Vagina (tissue), 2 donors: ENCODE measurements around the gene CD52. TPM values are rescaled to one million over a fixed set of nuclear protein-coding genes. Genes with fewer than 3 reads are reported as not detected.
A peak's percentile ranks its signal among the peaks of the same experiment; 100 is the strongest.

Experiments
- DNase-seq, 2 donors: peaks; one replicate each; pipeline ENCODE4 v3.0.0-alpha.2; 2017; ENCODE audit errors: extremely low spot score in 2 of 2
- H3K27ac ChIP-seq: fragments of 200-600 bp; sonication (generic); one replicate; pipeline ENCODE4 v1.5.1; 2019
- H3K27me3 ChIP-seq: fragments of 200-600 bp; sonication (generic); one replicate; pipeline ENCODE4 v1.5.1; 2019
- H3K36me3 ChIP-seq, 2 donors: fragments of 200-600 bp; sonication (generic); one replicate each; pipeline ENCODE4 v1.5.1; 2017 to 2019
- H3K4me1 ChIP-seq: fragments of 200-600 bp; sonication (generic); one replicate; pipeline ENCODE4 v1.5.1; 2019
- H3K4me3 ChIP-seq, 2 donors: fragments of 200-600 bp; sonication (generic); 1 replicate in 1 of 2; 2 replicates in 1 of 2; pipeline ENCODE4 v1.5.1; 2016 to 2019
- H3K9me3 ChIP-seq: fragments of 200-600 bp; sonication (generic); one replicate; pipeline ENCODE4 v1.5.1; 2019
- CTCF ChIP-seq, 3 experiments: fragments of 450-650 bp in 2 of 3; fragments of 200-600 bp in 1 of 3; sonication (generic) in 1 of 3; IDR thresholded peaks; one replicate each; pipeline ENCODE4 v1.5.1; 2017 to 2019; ENCODE audit warnings: antibody characterized with exemption in 3 of 3, mild to moderate bottlenecking in 2 of 3, moderate library complexity in 2 of 3
- POLR2A ChIP-seq, 2 donors: fragments of 450-650 bp; IDR thresholded peaks; one replicate each; pipeline ENCODE4 v1.6.1; 2017; ENCODE audit warnings: antibody characterized with exemption in 2 of 2, mild to moderate bottlenecking in 2 of 2, moderate library complexity in 2 of 2
- POLR2AphosphoS5 ChIP-seq, 2 donors: sonication (generic); formaldehyde crosslinking; IDR thresholded peaks; one replicate each; pipeline ENCODE4 v1.9.0; 2017; ENCODE audit warnings: antibody characterized with exemption in 2 of 2, mild to moderate bottlenecking in 2 of 2, low read depth in 1 of 2; ENCODE audit not compliant: insufficient read depth in 1 of 2
- intact Hi-C: fragments of 100-400 bp; cut with DNase I; formaldehyde crosslinking; loops from one replicate; pipeline ENCODE4 v1.15.1; 2023
- total RNA-seq: library from RNA; depleted of rRNA; stranded (reverse); fragments of >200 nt; gene quantifications from one replicate; pipeline ENCODE4 v1.2.3, GENCODE V29; 2016

CD52 gene
- total RNA-seq, 1 donor from 2014 or later, result 8.1 TPM

DNA sequence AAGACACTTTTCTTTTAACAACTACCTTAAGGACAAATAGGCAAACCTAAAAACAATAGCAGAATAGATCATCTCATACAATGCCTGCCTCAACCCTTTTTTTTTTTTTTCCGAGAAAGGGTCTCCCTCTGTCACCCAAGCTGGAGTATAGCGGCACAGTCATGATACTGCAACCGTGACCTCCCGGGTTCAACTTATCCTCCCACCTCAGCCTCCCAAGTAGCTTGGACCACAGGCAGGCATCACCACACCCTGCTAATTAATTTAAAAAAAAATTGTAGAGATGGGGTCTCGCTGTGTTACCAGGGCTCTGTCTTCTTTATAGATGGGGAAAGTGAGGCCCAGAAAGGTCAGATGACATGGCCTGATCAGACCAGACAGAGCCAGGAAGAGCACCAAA is 29.9 kb upstream of the CD52 start:
- Histone ChIP-seq H3K36me3 (no peaks in the 10 kb centered on the region), H3K27ac (peak overlapping the region; percentile 33), H3K4me3 (no peak overlapping the region), H3K27me3 (no peaks in the 10 kb centered on the region), H3K9me3 (no peaks in the 10 kb centered on the region), H3K4me1 (peaks cover 77% of the 10 kb centered on the region)
- TF ChIP-seq POLR2A (IDR thresholded peaks at IDR 0.05) (no peak), POLR2AphosphoS5 (IDR thresholded peaks at IDR 0.05; ENCODE audit: insufficient read depth in 1 of 2, low read depth in 1 of 2) (no peak), CTCF (IDR thresholded peaks at IDR 0.05) (no peak)
- intact Hi-C loops, result loop anchor here (5.0 kb wide), 1 partner anchor 34 kb away; no protein-coding TSS in a partner anchor
- no peak for DNase-seq

- Histone ChIP-seq H3K36me3 (no peaks in the 10 kb centered on the region), H3K4me1 (peaks cover 72% of the 10 kb centered on the region), H3K4me3 (no peak overlapping the region), H3K9me3 (no peaks in the 10 kb centered on the region), H3K27me3 (no peaks in the 10 kb centered on the region), H3K27ac (peak overlapping the region; percentile 33)
- intact Hi-C loops, result loop anchor here (5.0 kb wide), 1 partner anchor 34 kb away; no protein-coding TSS in a partner anchor
- DNase-seq, result no peak
- no peak for TF ChIP-seq POLR2AphosphoS5 (IDR thresholded peaks at IDR 0.05; ENCODE audit: insufficient read depth in 1 of 2, low read depth in 1 of 2)
- TF ChIP-seq CTCF (IDR thresholded peaks at IDR 0.05), result no peak
- TF ChIP-seq POLR2A (IDR thresholded peaks at IDR 0.05), result no peak
Observed at GRCh38 chr1:26288311-26288941, 29.3 kb upstream of the CD52 start.

- DNase-seq, result no peak
- no peak for TF ChIP-seq POLR2AphosphoS5 (IDR thresholded peaks at IDR 0.05; ENCODE audit: insufficient read depth in 1 of 2, low read depth in 1 of 2)
- TF ChIP-seq POLR2A (IDR thresholded peaks at IDR 0.05), result no peak
- TF ChIP-seq CTCF (IDR thresholded peaks at IDR 0.05), result no peak
- intact Hi-C loops, result loop anchor here (5.0 kb wide), 1 partner anchor 33 kb away; no protein-coding TSS in a partner anchor
- H3K27ac ChIP-seq, result no peak overlapping the region
- H3K36me3 ChIP-seq, result no peaks in the 10 kb centered on the region
- H3K9me3 ChIP-seq, result no peaks in the 10 kb centered on the region
- peaks cover 66% of the 10 kb centered on the region for H3K4me1 ChIP-seq
- H3K4me3 ChIP-seq, result no peak overlapping the region
- H3K27me3 ChIP-seq, result no peaks in the 10 kb centered on the region
Observed at GRCh38 chr1:26289158-26290059, 28.3 kb upstream of the CD52 start.

GRCh38 chr1:26290122-26290881 is 27.5 kb upstream of the CD52 start:
- TF ChIP-seq POLR2A (IDR thresholded peaks at IDR 0.05), result no peak
- no peak for TF ChIP-seq CTCF (IDR thresholded peaks at IDR 0.05)
- no peak for TF ChIP-seq POLR2AphosphoS5 (IDR thresholded peaks at IDR 0.05; ENCODE audit: insufficient read depth in 1 of 2, low read depth in 1 of 2)
- peaks cover 57% of the 10 kb centered on the region for H3K4me1 ChIP-seq
- H3K36me3 ChIP-seq, result no peaks in the 10 kb centered on the region
- no peaks in the 10 kb centered on the region for H3K9me3 ChIP-seq
- H3K27me3 ChIP-seq, result no peaks in the 10 kb centered on the region
- no peak overlapping the region for H3K4me3 ChIP-seq
- peak overlapping the region; percentile 60 for H3K27ac ChIP-seq
- peak in 1 of 2 donors; percentile 76 for DNase-seq
- intact Hi-C loops, result no loop called here
